Effector memory CD8-positive, alpha-beta T cell (primary cell): Measurements from ENCODE around the gene KCNQ1OT1.

ENCODE experiments used
- ATAC-seq: fragments of 150-1000 bp; cut with Tn5 transposase; replicated peaks from 2 replicates; pipeline ENCODE4 v1.10.0; 2021; ENCODE audit warnings: mild to moderate bottlenecking, moderate library complexity
- DNase-seq, 3 experiments: peaks; one replicate each; pipeline ENCODE4 v3.0.0; 2021
- H3K27ac Mint-ChIP-seq, 2 donors: one replicate each; pipeline ENCODE4 v1.8.0; 2022; ENCODE audit warnings: mild to moderate bottlenecking in 2 of 2, mixed read lengths in 2 of 2, moderate library complexity in 2 of 2
- H3K27me3 Mint-ChIP-seq, 2 donors: one replicate each; pipeline ENCODE4 v1.8.0; 2022; ENCODE audit warnings: mixed read lengths in 2 of 2
- H3K36me3 Mint-ChIP-seq: one replicate; pipeline ENCODE4 v1.8.0; 2022; ENCODE audit warnings: mild to moderate bottlenecking, moderate library complexity, mixed read lengths; ENCODE audit not compliant: insufficient read depth
- H3K4me1 Mint-ChIP-seq, 2 donors: one replicate each; pipeline ENCODE4 v1.8.0; 2022; ENCODE audit warnings: low read depth in 2 of 2, mixed read lengths in 2 of 2
- H3K4me3 Mint-ChIP-seq, 2 donors: one replicate each; pipeline ENCODE4 v1.8.0; 2022; ENCODE audit warnings: mild to moderate bottlenecking in 2 of 2, mixed read lengths in 2 of 2, moderate library complexity in 2 of 2
- H3K9me3 Mint-ChIP-seq, 2 donors: one replicate each; pipeline ENCODE4 v1.8.0; 2022; ENCODE audit warnings: mixed read lengths in 2 of 2

The KCNQ1OT1 gene

DNA sequence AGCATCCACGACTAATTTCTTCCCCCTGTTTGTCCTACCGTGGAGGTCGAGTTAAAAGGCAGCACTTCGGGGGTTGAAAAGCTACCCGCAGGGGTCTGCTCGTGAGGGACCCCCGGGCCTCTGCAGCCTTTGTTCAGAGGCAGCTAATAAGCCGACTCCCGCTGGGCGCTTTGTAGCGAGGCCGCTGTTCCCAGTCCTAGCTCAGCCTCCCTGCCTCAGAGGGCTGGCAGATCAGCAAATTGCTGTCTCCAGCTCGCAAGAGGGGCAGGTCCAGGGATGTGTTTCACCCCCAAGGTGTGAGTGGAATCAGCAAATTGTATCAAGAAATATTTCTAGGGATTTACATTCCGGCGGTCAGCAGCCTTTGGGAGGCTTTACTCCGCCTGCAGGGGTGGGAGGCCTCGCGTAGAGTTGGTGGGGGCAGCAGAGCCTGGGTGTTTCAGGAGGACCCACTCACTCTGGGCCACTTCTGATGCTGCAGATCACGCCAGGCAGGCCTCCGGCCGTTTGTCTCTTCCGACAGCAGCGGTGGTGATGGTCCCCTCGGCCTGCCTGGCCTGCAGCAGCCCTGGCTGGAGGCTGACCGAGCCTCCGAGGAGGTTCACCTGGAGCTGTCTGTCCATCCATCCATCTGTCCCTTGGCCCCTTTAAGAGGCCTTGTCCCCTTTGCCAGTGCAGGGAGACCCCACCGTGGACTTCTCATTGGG, 21.6 kb upstream of the KCNQ1OT1 start:
- ATAC-seq (no peak), DNase-seq (no peak)
- H3K27ac Mint-ChIP-seq = no peak overlapping the region
- no peak overlapping the region for H3K4me3 Mint-ChIP-seq
- no peaks in the 10 kb centered on the region for H3K9me3 Mint-ChIP-seq
- H3K4me1 Mint-ChIP-seq = peaks cover 0 to 3% of the 10 kb centered on the region in 2 donors
- H3K27me3 Mint-ChIP-seq = peaks cover 0 to 9% of the 10 kb centered on the region in 2 donors
- H3K36me3 Mint-ChIP-seq = no peaks in the 10 kb centered on the region

DNA sequence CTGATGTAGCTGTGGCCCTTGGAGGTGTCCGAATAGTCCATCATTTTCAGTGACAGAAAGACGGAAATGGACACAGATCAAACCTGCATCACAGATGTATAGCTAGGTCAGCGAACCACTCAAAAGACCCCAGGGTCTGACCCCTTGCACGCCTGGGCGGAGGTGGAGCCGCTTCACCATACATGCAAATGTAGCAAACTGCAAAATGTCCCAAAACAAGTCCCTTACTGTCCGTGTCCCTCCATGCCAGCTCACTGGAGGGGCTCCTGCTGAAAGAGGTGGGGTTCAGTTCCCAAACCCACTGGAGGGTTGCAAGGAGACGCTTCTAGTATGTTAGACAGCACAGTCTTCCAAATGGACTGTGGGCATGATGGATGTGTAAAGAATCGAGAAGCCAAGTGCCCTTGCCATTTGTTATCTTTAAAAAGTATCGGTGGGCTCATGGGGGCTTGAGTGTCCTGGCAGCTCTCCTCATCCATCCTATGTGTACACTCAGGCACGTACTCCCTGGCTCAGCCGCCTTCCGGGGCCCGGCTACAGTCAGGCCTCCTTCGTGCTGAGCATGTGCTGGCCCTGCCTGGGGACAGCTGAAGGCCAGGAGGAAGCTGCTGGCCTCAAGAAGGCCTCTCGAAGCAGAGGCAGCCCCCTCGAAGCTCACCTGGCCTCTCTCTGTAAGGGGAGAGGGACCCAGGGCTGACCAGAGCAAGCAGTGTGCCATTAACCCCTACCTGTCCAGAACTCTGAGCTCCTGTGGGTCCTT, 20.2 kb upstream of the KCNQ1OT1 start:
- no peak for DNase-seq

DNA sequence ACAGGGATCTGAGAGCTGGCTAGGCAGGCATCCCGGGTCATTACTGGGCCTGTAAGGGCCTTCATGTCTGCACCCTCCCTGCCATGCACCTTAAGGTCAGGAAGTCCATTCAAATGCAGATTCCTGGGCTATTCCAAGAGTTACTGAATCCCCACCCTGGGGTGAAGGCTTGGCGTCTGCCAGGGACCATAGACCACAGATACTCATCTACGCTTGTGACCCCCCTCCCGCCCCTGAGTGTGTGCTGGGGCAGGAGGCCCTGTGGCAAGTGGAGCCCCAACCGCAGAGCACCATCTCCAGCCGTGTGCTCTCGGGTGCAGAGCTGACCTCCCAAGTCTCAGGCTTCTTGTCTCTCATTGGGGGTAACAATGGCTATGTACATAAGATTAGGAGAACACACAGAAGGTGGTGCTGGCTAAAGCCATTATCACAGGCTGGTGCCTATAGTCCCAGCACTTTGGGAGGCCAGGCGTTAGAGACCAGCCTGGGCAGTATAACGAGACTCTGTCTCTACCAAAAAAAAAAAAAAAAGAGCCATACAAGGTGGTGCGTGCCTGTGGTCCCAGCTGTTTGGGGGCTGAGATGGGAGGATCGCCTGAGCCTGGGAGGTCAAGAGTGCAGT, 19.1 kb upstream of the KCNQ1OT1 start:
- peaks cover 0 to 18% of the 10 kb centered on the region in 2 donors for H3K27me3 Mint-ChIP-seq
- ATAC-seq (no peak), DNase-seq (no peak)
- no peaks in the 10 kb centered on the region for H3K9me3 Mint-ChIP-seq
- H3K4me1 Mint-ChIP-seq = peaks cover 0 to 3% of the 10 kb centered on the region in 2 donors
- H3K27ac Mint-ChIP-seq = no peak overlapping the region
- H3K4me3 Mint-ChIP-seq = no peak overlapping the region
- no peaks in the 10 kb centered on the region for H3K36me3 Mint-ChIP-seq

More for the DNA sequence above, 20.2 kb upstream of the KCNQ1OT1 start:
- peaks cover 0 to 9% of the 10 kb centered on the region in 2 donors for H3K27me3 Mint-ChIP-seq
- no peak for ATAC-seq
- H3K4me1 Mint-ChIP-seq = peaks cover 0 to 3% of the 10 kb centered on the region in 2 donors
- no peaks in the 10 kb centered on the region for H3K36me3 Mint-ChIP-seq
- H3K27ac Mint-ChIP-seq = no peak overlapping the region
- no peaks in the 10 kb centered on the region for H3K9me3 Mint-ChIP-seq
- no peak overlapping the region for H3K4me3 Mint-ChIP-seq

- Mint-ChIP-seq H3K4me3 (no peak overlapping the region), H3K4me1 (peaks cover 0 to 3% of the 10 kb centered on the region in 2 donors), H3K27me3 (peaks cover 0 to 22% of the 10 kb centered on the region in 2 donors), H3K9me3 (no peaks in the 10 kb centered on the region), H3K36me3 (no peaks in the 10 kb centered on the region), H3K27ac (no peak overlapping the region)
- DNase-seq (no peak), ATAC-seq (no peak)
These were observed 17.9 kb upstream of the KCNQ1OT1 start for GRCh38 chr11:2717561-2718325.

DNA sequence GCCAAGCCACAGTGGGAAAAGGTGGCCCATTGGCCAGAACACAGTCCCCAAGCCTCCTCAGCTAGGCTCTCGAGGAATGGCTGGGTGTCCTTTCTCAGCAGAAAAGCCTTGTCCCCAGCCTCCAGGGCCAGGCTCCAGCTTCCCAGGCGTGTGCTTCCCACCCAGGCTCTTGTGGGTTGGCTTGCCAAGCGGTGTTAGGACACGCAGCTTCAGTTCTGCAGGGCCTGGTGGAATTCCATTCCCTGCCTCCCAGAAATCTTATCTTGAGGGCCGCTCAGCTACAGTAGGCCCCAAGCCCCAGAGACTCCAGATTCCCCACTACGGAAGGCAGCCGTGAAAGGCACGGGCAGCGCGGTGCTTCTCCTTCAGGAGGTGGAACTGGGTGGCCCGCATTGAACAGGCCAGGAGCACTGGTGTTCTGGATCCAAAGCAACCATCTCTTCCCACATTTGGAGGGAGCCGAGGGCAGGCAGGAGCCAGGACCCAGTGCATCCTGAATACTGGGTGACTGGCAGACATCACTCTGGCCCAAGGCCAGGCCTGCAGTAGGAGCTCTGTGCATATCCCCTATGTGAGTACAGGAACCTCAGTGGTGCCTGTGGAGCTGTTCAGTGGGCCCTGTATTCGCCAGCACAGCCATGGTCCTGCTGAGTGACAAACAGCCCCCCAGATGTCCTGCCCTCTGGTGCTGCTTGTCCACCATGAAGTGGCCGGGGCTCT, 16.7 kb upstream of the KCNQ1OT1 start:
- no peak overlapping the region for H3K27ac Mint-ChIP-seq
- H3K4me1 Mint-ChIP-seq = peaks cover 0 to 1% of the 10 kb centered on the region in 2 donors
- H3K4me3 Mint-ChIP-seq = no peak overlapping the region
- H3K9me3 Mint-ChIP-seq = no peaks in the 10 kb centered on the region
- H3K36me3 Mint-ChIP-seq = no peaks in the 10 kb centered on the region
- ATAC-seq = no peak
- DNase-seq = no peak
- H3K27me3 Mint-ChIP-seq = peaks cover 0 to 27% of the 10 kb centered on the region in 2 donors

GRCh38 chr11:2715716-2716350, 16.0 kb upstream of the KCNQ1OT1 start:
- H3K27ac Mint-ChIP-seq = no peak overlapping the region
- no peaks in the 10 kb centered on the region for H3K36me3 Mint-ChIP-seq
- H3K27me3 Mint-ChIP-seq = peaks cover 0 to 27% of the 10 kb centered on the region in 2 donors
- H3K4me3 Mint-ChIP-seq = no peak overlapping the region
- DNase-seq (no peak), ATAC-seq (no peak)
- H3K9me3 Mint-ChIP-seq = no peaks in the 10 kb centered on the region
- peaks cover 0 to 1% of the 10 kb centered on the region in 2 donors for H3K4me1 Mint-ChIP-seq

GRCh38 chr11:2714871-2715270, 15.1 kb upstream of the KCNQ1OT1 start:
- ATAC-seq = no peak
- no peaks in the 10 kb centered on the region for H3K9me3 Mint-ChIP-seq

DNA sequence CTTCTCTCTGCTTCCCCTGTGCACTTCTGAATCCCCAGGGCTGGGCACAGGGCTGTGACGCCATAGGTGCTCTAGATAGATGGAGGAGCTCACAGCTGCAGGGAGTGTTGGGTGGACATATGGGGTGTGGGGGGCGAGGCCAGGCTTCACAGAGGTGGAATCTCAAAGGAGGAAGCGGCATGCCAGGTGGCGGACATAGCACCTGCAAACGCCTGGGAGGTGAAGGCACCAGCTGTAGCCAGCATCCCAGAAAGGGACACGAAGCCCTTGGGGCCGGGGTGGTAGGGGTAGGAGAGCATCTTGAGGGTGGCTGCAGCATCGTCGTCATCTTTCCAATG, 14.6 kb upstream of the KCNQ1OT1 start:
- Mint-ChIP-seq H3K27ac (no peak overlapping the region), H3K9me3 (no peaks in the 10 kb centered on the region), H3K36me3 (no peaks in the 10 kb centered on the region), H3K4me3 (no peak overlapping the region), H3K4me1 (peaks cover 0 to 1% of the 10 kb centered on the region in 2 donors), H3K27me3 (peaks cover 0 to 27% of the 10 kb centered on the region in 2 donors)
- DNase-seq = no peak
- no peak for ATAC-seq

More at GRCh38 chr11:2714871-2715270, 15.1 kb upstream of the KCNQ1OT1 start:
- Mint-ChIP-seq H3K36me3 (no peaks in the 10 kb centered on the region), H3K27ac (no peak overlapping the region), H3K4me3 (no peak overlapping the region), H3K4me1 (peaks cover 0 to 1% of the 10 kb centered on the region in 2 donors), H3K27me3 (peaks cover 0 to 27% of the 10 kb centered on the region in 2 donors)
- DNase-seq = no peak

DNA sequence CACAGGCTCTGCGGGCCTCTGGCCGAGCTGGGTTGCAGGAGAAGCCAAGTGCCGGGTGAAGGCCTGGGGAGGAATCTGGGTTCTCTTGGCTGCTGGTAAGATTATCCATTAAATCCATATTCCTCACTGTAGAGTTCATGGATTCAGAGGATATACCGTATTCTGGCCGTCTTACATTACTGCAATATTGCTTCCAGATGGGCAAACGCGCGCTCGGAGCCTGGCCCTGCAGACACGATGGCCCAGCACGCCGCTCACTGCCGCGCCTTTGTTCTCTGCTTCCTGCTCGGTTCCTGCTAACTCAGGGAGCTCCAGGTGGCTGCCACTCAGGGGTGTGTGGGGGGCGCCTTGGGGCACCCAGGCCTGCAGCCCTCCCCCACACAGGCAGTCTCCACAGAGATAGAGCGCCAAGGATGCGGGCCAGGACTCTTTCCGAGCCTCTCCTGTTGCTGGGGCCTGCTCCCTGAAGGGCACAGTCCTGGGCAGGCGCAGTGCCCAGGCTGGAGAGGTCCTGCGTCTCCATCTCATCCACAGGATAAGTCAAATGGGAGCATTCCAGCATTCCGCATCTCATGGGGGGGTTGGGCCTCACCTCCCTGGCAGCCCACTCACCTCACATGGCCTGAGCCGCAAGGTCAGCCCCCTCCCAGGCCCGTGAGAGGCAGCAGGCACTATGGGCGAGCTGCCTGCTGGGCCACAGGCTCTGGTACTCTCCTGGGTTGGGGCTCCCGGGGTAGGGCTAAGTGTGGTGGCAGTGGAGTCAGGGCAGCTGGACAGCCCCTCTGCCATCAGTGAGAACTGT, 14.1 kb upstream of the KCNQ1OT1 start:
- Mint-ChIP-seq H3K36me3 (no peaks in the 10 kb centered on the region), H3K4me1 (peaks cover 0 to 1% of the 10 kb centered on the region in 2 donors), H3K9me3 (no peaks in the 10 kb centered on the region), H3K27me3 (peaks cover 0 to 27% of the 10 kb centered on the region in 2 donors), H3K4me3 (no peak overlapping the region), H3K27ac (no peak overlapping the region)
- ATAC-seq = no peak
- DNase-seq = no peak

- Mint-ChIP-seq H3K9me3 (no peaks in the 10 kb centered on the region), H3K36me3 (no peaks in the 10 kb centered on the region), H3K4me1 (no peaks in the 10 kb centered on the region), H3K27me3 (peaks cover 0 to 21% of the 10 kb centered on the region in 2 donors), H3K27ac (no peak overlapping the region), H3K4me3 (no peak overlapping the region)
- DNase-seq (no peak), ATAC-seq (no peak)
These were observed 13.3 kb upstream of the KCNQ1OT1 start for GRCh38 chr11:2713094-2713493.

GRCh38 chr11:2711161-2711560, 11.4 kb upstream of the KCNQ1OT1 start:
- Mint-ChIP-seq H3K27ac (no peak overlapping the region), H3K9me3 (no peaks in the 10 kb centered on the region), H3K36me3 (no peaks in the 10 kb centered on the region), H3K27me3 (peaks cover 0 to 18% of the 10 kb centered on the region in 2 donors), H3K4me1 (no peaks in the 10 kb centered on the region), H3K4me3 (no peak overlapping the region)
- DNase-seq (no peak), ATAC-seq (no peak)

GRCh38 chr11:2709429-2709828, 9.6 kb upstream of the KCNQ1OT1 start:
- no peaks in the 10 kb centered on the region for H3K4me1 Mint-ChIP-seq
- H3K27ac Mint-ChIP-seq = no peak overlapping the region
- no peak overlapping the region for H3K4me3 Mint-ChIP-seq
- ATAC-seq (no peak), DNase-seq (no peak)
- H3K9me3 Mint-ChIP-seq = no peaks in the 10 kb centered on the region
- H3K27me3 Mint-ChIP-seq = peaks cover 0 to 14% of the 10 kb centered on the region in 2 donors
- no peaks in the 10 kb centered on the region for H3K36me3 Mint-ChIP-seq
